Esophagus squamous epithelium (tissue), 5 donors: ENCODE results near the gene DARS1. TPM values are rescaled to one million over a fixed set of nuclear protein-coding genes. Genes with fewer than 3 reads are reported as not detected.
"Not testable (repeated sequence)": the region's sequence is repeated elsewhere in the genome, so short reads cannot be mapped to it uniquely, and the experiment has no call there.

Experiments used
- DNase-seq: peaks from one replicate; lab custom pipeline; 2025; lab: John Stamatoyannopoulos, UW
- H3K27ac ChIP-seq, 4 donors: fragments of 200-600 bp; sonication (generic); one replicate each; pipeline ENCODE4 v1.5.1; 2016 to 2019; ENCODE audit warnings: mild to moderate bottlenecking in 1 of 4
- H3K27me3 ChIP-seq, 4 donors: fragments of 200-600 bp; sonication (generic); 1 replicate in 3 of 4; 2 replicates in 1 of 4; pipeline versions ENCODE4 v1.5.1 to v1.6.0; 2017 to 2021; ENCODE audit warnings: antibody characterized with exemption in 1 of 4
- H3K36me3 ChIP-seq, 3 donors: fragments of 200-600 bp; sonication (generic); one replicate each; pipeline ENCODE4 v1.5.1; 2016 to 2019
- H3K4me1 ChIP-seq, 3 donors: fragments of 200-600 bp; sonication (generic); one replicate each; pipeline ENCODE4 v1.5.1; 2017 to 2019
- H3K4me3 ChIP-seq, 4 donors: fragments of 200-600 bp; sonication (generic); 1 replicate in 3 of 4; 2 replicates in 1 of 4; pipeline ENCODE4 v1.5.1; 2016 to 2019; ENCODE audit warnings: mild to moderate bottlenecking in 2 of 4, moderate library complexity in 1 of 4
- H3K9me3 ChIP-seq, 3 donors: fragments of 200-600 bp; sonication (generic); one replicate each; pipeline ENCODE4 v1.5.1; 2016 to 2019
- CTCF ChIP-seq, 6 experiments: fragments of 450-650 bp in 4 of 6; fragments of 200-600 bp in 2 of 6; sonication (generic) in 2 of 6; IDR thresholded peaks; one replicate each; pipeline ENCODE4 v1.5.1; 2016 to 2019; ENCODE audit warnings: antibody characterized with exemption in 6 of 6, mild to moderate bottlenecking in 4 of 6, moderate library complexity in 4 of 6
- POLR2A ChIP-seq, 4 donors: fragments of 450-650 bp; IDR thresholded peaks; one replicate each; pipeline ENCODE4 v1.6.1; 2017; ENCODE audit warnings: antibody characterized with exemption in 4 of 4, mild to moderate bottlenecking in 4 of 4, moderate library complexity in 3 of 4
- WGBS, 2 donors: methylation state at CpG; one replicate each; pipeline ENCODE4 v1.1.5; 2018; 5-methylcytosine and 5-hydroxymethylcytosine counted together
- intact Hi-C: fragments of 100-400 bp; cut with DNase I; formaldehyde crosslinking; loops from one replicate; pipeline ENCODE4 v1.15.0; 2022
- total RNA-seq, 4 donors: library from RNA; depleted of rRNA; stranded (reverse); fragments of >200 nt; gene quantifications; one replicate each; pipeline ENCODE4 v1.1.0, GENCODE V29; 2016
- donor health status: DM: yes; HTN: yes; CAD: no.

DARS1 gene
- total RNA-seq, 4 donors from 2014 or later, result 38.4 to 104 (median 84.3) TPM

GRCh38 chr2:135893374-135893794 lies 92.0 kb downstream of the DARS1 start:
- Histone ChIP-seq H3K9me3 (no peaks in the 10 kb centered on the region), H3K36me3 (no peaks in the 10 kb centered on the region), H3K27me3 (no peaks in the 10 kb centered on the region), H3K27ac (no peak overlapping the region), H3K4me3 (no peak overlapping the region), H3K4me1 (no peaks in the 10 kb centered on the region)
- DNase-seq, result no peak
- 67 to 86% methylated on average over 2 of the region's 2 CpGs for WGBS, 2 donors
- intact Hi-C loops, result no loop called here
- TF ChIP-seq POLR2A (IDR thresholded peaks at IDR 0.05), result no peak

- Histone ChIP-seq H3K36me3 (no peaks in the 10 kb centered on the region), H3K9me3 (no peaks in the 10 kb centered on the region), H3K4me3 (no peak overlapping the region), H3K27ac (no peak overlapping the region), H3K4me1 (no peaks in the 10 kb centered on the region), H3K27me3 (peaks cover 0 to 2% (median 0%) of the 10 kb centered on the region in 4 donors)
- intact Hi-C loops, result no loop called here
- DNase-seq, result no peak
- no peak for TF ChIP-seq CTCF (IDR thresholded peaks at IDR 0.05)
- no peak for TF ChIP-seq POLR2A (IDR thresholded peaks at IDR 0.05)
- 68 to 75% methylated on average over 6 of the region's 6 CpGs for WGBS, 2 donors
These were observed 94.6 kb downstream of the DARS1 start for GRCh38 chr2:135890835-135891234.

GRCh38 chr2:135890149-135890548 lies 95.3 kb downstream of the DARS1 start:
- intact Hi-C loops, result no loop called here
- WGBS, 2 donors, result 97% methylated on average over 4 of the region's 4 CpGs
- DNase-seq, result no peak
- Histone ChIP-seq H3K9me3 (no peaks in the 10 kb centered on the region), H3K36me3 (no peaks in the 10 kb centered on the region), H3K27ac (no peak overlapping the region), H3K27me3 (peaks cover 0 to 7% (median 0%) of the 10 kb centered on the region in 4 donors), H3K4me1 (no peaks in the 10 kb centered on the region), H3K4me3 (no peak overlapping the region)
- TF ChIP-seq POLR2A (IDR thresholded peaks at IDR 0.05), result no peak
- no peak for TF ChIP-seq CTCF (IDR thresholded peaks at IDR 0.05)

- intact Hi-C loops, H3K27ac ChIP-seq, H3K27me3 ChIP-seq, DNase-seq, H3K4me1 ChIP-seq, H3K9me3 ChIP-seq, H3K36me3 ChIP-seq, H3K4me3 ChIP-seq: not testable (repeated sequence)
- WGBS, 2 donors, result 73 to 77% methylated on average over 4 to 5 of the region's 5 CpGs
These were observed 96.8 kb downstream of the DARS1 start for GRCh38 chr2:135888587-135888986.

- Histone ChIP-seq H3K4me1 (no peaks in the 10 kb centered on the region), H3K27me3 (peaks cover 0 to 7% (median 0%) of the 10 kb centered on the region in 4 donors), H3K4me3 (no peak overlapping the region), H3K27ac (no peak overlapping the region), H3K9me3 (no peaks in the 10 kb centered on the region), H3K36me3 (no peaks in the 10 kb centered on the region)
- intact Hi-C loops, result no loop called here
- TF ChIP-seq CTCF (IDR thresholded peaks at IDR 0.05), result no peak
- TF ChIP-seq POLR2A (IDR thresholded peaks at IDR 0.05), result no peak
- 79 to 90% methylated on average over 4 of the region's 4 CpGs for WGBS, 2 donors
- no peak for DNase-seq
These were observed 99.7 kb downstream of the DARS1 start for GRCh38 chr2:135885709-135886108.

GRCh38 chr2:135882415-135882814 lies 103.0 kb downstream of the DARS1 start:
- 61 to 83% methylated on average over 3 of the region's 3 CpGs for WGBS, 2 donors

GRCh38 chr2:135876770-135877169 lies 108.7 kb downstream of the DARS1 start:
- H3K9me3 ChIP-seq, intact Hi-C loops, H3K27me3 ChIP-seq, DNase-seq: not testable (repeated sequence)
- peak overlapping the region in 3 of 4 donors; percentile 78 to 88 (median 86) for H3K27ac ChIP-seq
- 81 to 85% methylated on average over 8 to 15 of the region's 15 CpGs for WGBS, 2 donors
- peaks cover 0 to 12% (median 0%) of the 10 kb centered on the region in 3 donors for H3K36me3 ChIP-seq
- peaks cover 3 to 29% (median 13%) of the 10 kb centered on the region in 3 donors for H3K4me1 ChIP-seq
- peak overlapping the region; percentile 74 to 85 (median 79) for H3K4me3 ChIP-seq

More at GRCh38 chr2:135882415-135882814, 103.0 kb downstream of the DARS1 start:
- intact Hi-C loops, result no loop called here
- no peak for DNase-seq
- Histone ChIP-seq H3K4me3 (no peak overlapping the region), H3K27me3 (peaks cover 0 to 7% (median 0%) of the 10 kb centered on the region in 4 donors), H3K4me1 (no peaks in the 10 kb centered on the region), H3K27ac (no peak overlapping the region), H3K9me3 (no peaks in the 10 kb centered on the region), H3K36me3 (no peaks in the 10 kb centered on the region)
- TF ChIP-seq CTCF (IDR thresholded peaks at IDR 0.05) (no peak), POLR2A (IDR thresholded peaks at IDR 0.05) (no peak)
